Measurements from ENCODE around the gene MCC.

Gene MCC

DNA sequence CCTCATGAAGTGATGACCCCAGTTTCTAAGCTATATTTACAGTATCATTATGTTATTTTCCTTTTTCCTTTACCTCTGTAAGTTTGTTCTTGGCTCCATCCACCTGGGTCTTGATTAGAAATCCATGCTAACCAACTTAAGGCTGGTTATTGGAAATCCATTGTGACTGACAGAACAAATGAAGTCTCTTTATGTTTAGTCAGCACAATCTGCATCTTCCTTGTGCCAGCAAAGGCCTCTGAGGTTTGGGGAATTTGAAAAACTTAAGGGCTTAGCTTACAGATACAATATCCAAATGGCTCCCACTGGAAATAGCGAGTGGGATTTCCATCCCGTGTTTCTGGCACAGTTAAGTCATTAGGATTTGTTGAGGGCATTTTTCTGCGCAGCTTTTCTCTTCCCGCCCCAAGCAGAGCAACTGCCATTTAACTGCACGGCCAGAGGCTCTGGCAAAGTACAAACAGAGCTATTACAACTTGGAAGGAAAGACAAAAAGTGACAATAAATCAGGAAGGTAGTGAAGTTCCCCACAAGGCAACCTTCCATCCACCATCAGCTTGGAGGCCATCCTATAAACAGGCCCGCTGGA is 447.5 kb downstream of the MCC start:
- no peak for DNase-seq

DNA sequence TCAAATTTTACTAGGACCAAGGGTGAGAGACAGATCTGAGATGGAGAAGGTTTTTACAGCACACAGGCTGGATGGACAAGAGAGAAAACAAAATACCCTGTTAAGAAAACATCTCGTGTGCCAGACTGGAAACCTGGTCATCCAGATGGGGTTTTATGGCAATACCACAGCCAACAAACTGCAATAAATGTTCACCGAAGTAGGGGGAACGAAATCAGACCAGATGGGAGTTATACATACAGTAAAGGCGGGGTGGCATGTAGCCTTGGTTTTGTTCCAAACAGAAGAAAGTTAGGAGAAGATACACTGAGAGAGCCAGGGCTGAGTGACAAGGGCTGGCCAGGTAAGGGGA is 448.3 kb downstream of the MCC start:
- no peak for DNase-seq

DNA sequence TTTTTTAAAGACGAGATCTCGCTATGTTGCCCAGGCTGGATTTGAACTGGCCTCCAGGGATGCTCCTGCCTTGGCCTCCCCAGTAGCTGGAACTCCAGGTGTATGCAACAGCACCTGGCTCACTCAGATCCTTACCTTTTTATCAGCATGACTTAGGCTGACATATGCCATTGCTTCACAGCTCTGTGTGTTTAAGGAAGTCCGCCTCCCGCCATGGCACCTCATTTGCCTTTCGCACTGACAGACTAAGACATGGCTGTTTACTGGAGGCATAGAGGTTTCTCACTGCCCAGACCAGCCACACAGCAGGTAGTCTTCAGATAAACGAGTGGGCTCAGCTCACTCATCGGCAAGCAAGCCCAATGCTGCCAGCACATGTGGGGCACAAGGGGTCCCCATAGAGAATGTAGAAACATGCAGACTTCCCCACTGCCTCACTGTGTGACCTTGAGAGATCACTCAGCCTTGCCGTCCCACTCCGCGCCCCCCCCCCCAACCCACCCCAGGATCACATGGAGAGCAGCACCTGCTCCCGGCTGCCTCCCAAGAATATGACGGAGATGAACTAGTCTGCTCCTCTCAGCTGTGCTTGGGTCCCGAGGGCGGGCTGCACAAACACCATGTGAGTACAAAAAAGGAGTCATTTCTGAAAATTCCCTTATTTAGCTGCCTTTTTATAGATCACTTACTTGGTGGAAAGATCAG is 448.9 kb downstream of the MCC start:
- no peak for DNase-seq

DNA sequence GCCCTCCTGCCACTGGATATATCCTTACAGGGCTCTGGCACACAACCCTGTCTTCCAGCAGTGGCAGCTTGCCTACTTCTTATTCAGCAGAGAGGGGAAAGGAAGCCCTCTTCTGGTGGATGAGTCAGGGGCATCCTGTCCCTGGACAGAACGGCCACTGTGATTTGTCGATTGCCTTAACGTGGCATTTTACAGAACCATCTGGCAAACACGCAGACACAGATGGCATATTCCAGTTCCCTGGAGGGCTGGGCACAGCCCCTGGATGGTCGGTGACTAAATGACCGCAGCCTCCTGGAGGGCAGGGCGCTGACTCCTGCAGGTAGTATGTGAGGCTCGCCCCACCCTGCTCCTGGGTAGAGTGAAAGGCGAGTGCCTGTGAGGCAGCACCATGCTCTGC is 449.5 kb downstream of the MCC start:
- DNase-seq = no peak

GRCh38 chr5:113038136-113038535 is 450.1 kb downstream of the MCC start:
- no peak for DNase-seq

GRCh38 chr5:113036826-113037225 is 451.4 kb downstream of the MCC start:
- no peak for DNase-seq

DNA sequence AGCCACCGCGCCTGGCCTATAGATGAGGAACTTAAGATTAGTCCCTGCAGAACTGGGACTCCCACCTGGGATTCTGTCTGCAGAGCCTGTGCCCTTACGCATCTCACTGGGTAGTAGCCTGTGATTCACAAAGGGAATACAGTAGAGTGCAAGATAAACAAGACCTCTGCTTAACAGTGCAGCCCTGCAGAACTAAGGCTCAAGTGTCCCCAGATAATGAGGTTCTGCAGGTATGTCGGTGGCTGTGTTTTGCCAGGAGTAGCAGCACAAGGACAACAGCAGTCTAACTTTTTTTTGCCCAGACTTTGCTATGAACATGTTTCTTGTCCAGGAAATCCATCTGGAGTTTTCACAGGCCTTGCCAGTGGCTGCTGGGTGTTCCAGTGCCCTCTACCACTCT is 451.9 kb downstream of the MCC start:
- DNase-seq = no peak

- DNase-seq = no peak
These were observed 453.2 kb downstream of the MCC start for GRCh38 chr5:113035096-113035495.

GRCh38 chr5:113034182-113034773 is 454.0 kb downstream of the MCC start:
- DNase-seq = no peak

DNA sequence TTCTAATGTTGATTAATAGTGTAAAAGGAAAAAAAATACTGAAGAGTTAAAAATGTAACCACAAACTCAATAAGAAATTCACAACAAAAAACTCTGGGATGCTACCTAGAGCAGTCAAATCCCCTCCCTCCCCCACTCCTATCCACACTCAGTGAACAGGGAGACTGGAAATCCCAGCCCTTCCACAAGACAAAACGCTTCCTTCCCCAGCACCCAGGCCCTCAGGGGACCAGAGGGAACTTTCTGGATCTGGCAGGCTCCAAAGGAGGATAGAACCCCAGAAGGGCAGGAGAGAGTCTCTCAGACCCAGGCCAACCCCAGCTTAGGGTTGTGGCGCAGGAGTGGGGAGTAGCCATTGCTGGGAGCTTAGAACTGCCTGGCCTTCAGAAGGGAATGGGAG is 456.7 kb downstream of the MCC start:
- no peak for DNase-seq

DNA sequence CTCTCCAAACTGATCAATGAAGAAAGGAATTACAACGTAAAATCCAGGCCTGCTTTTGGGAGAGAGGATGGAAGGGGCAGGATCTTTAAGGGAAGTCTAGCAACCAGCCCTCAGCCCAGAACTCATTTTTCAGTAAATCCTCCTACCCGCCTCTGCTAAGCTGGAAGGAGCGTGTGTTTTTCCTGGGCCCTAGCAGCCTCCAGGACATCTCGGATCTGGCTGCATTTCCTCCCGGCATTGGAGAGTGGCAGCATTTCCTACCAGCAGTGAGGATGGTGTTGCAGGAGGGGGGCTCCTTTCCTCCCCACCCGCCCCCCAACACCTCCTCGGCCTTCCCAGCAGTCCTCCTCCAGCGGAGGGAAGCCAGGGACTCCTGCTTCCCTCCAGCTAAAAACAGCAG is 457.1 kb downstream of the MCC start:
- DNase-seq = no peak

DNA sequence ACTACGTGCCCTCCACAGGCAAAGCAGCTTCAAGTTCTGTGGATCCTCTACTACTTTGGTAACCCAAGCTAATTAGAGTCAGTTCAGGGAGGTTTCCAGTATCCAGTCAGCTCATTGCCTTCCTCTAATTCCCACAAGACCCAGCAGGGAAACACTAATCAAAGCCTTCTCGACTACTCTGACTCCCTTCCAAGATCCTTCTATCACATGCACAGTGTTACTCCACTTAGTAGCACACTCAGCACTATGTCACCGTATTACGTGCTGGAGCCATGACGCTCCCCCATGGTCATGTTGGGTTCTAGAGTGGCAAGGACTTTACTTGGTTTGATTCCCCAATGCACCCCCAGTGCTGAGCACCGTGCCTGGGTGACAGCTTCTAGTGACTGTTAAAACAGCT is 458.6 kb downstream of the MCC start:
- no peak for DNase-seq

- DNase-seq = no peak
These were observed 460.8 kb downstream of the MCC start for GRCh38 chr5:113027431-113027830.

DNA sequence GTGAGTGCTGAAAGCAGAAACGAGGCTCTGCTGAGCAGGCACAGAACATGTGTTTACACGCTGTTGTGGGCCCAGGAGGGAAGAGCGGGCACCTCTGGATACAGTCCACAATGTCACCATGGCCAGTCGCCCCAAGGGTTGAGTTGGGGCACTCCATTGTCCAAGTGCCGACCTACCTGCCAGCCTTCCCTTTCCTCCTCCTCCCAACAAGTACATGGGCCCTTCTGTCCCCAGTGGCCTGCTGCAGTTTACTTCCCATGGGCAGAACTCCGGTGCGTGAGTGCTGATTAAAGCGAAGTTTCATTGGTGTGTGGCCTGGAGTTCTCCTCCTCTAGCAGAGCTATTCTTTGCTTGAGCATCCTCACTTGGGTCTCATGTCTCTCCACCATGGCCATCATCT is 461.2 kb downstream of the MCC start:
- DNase-seq = no peak

DNA sequence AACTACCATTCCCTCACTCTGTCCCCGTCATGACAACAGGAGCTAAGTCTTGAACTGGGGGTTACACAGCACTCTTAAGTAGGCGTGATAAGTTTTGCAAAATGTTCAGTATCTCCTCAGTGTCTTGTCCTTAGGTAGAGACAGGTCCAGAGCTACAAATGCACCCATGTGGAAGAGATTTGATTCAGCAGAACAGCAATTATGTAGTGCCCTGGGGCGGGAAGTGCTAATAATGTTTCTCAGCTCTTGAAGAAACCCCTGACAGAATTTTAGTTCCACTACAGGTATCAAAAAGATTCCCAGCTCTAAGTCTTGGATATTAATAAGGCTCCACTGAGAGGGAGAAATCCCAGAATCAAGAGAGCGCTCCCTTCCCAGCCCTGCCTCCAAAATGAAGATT is 462.0 kb downstream of the MCC start:
- DNase-seq = no peak

GRCh38 chr5:113025596-113025995 is 462.7 kb downstream of the MCC start:
- DNase-seq = no peak

GRCh38 chr5:113024076-113024697 is 464.1 kb downstream of the MCC start:
- no peak for DNase-seq

GRCh38 chr5:113022661-113023060 is 465.6 kb downstream of the MCC start:
- peak; percentile 70 for DNase-seq

DNA sequence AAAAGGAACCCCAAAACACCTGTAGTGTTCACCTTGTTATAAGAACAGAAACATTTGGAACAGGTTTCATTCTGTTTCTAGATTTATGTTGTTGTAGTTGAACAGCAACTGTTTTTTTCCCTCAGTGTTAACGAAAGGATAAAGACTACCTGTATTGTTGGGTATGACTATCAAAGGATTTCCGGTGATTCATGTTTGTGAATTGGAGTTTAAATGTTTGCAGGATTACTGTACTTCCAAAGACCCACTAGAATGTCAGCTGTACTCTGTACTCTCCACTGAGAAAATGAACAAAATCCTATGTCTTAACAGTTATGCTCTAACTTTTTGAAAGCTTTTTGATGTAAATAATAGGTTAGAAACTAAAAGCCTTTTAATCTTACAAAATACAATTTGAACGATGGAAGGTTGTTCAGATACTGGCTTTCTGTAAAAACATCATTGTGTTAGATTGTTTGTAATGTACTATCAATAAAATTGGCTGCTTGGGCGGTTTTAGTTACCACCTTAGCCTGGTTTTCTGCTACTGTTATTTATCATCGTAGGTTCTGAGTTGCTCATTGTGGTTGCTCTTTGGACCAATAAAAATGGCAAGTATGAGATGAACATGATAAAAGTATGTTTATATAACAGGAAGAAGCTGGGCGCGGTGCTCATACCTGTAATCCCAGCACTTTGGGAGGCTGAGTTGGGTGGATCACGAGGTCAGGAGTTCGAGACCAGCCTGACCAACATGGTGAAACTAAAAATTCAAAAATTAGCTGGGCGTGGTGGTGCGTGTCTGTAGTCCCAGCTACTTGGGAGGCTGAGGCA is 467.6 kb downstream of the MCC start:
- peak; percentile 27 for DNase-seq

DNA sequence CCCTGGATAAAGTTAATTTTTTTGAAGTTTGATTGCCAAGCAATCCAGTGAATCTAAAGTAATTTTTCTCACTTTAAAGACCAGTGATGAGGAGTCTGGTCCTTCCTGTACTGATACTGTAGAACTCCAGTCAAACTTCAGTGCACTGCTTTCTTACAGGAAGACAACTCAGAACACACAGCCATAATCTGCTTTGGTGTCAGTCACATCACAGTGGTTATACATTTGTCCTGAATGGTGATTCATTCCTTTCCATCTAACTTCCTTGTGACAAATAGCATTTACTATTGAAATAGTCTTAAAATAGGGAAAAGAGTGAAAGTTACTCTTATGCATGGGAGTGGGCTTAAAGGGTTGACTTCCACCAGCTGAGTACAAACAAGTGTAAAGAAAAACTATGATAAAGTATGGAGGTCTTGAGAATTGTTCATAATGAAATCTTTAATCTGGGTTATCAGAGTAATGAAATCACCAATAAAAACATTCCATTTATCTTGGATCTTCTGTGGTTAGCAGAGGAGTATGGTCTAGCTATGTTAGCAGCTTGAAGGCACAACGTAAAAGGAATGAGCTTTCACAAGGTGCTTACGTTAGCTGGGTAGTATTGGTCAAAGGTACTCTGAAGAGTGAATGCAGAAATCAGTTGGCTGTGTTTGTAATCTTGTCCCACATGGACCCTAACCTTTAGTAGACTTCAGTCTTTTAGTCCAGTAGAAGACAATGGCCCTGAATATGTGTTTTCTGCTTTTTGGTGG is 470.2 kb downstream of the MCC start:
- no peak for DNase-seq

DNA sequence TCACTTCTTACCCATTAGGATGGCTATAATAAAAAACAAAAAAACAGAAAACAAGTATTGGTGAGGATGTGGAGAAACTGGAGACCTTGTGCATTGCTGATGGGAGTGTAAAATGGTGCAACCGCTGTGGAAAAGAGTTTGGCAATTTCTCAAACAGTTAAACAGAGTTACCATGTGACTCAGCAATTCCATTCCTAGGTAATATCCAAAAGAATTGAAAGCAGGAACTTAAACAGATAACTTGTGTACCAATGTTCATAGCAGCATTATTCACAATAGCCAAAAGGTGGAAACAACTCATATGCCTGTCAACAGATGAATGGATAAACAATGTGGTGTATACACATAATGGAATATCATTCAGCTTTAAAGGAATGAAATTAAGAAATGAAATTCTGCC is 482.8 kb downstream of the MCC start:
- no peak for DNase-seq

GRCh38 chr5:113003763-113004162 is 484.5 kb downstream of the MCC start:
- DNase-seq = no peak

DNA sequence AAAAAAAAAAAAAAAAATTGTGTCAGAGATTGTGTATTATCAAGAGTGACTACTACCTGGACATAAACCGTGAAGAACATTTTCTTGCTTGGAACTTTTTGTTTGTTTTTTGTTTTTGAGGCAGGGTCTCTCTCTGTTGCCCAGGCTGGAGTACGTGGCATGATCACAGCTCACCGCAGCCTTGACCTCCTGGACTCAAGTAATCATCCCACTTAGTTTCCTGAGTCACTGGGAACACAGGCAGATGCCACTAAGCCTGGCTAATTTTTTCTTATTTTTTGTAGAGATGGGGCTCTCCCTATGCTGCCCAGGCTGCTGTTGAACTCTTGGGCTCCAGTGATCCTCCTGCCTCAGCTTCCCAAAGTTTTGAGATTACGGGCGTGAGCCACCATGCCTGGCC is 485.8 kb downstream of the MCC start:
- DNase-seq = no peak

All from CD4-positive, alpha-beta T cell treated with Interleukin-10 for 1 hour (primary cell).